Measurements from ENCODE around the gene ST8SIA3. TPM values are rescaled to one million over a fixed set of nuclear protein-coding genes. Genes with fewer than 3 reads are reported as not detected.

Gene ST8SIA3
- total RNA-seq, 1 donor from 2014 or later, result 3.1 TPM

- no peak for DNase-seq (ENCODE audit: low read depth, low spot score)
- TF ChIP-seq CTCF (conservative IDR thresholded peaks at IDR 0.05), result no peak
These were observed 18.4 kb upstream of the ST8SIA3 start for GRCh38 chr18:57333940-57334339.

GRCh38 chr18:57334383-57334782 lies 18.0 kb upstream of the ST8SIA3 start:
- DNase-seq (ENCODE audit: low read depth, low spot score), result no peak
- Mint-ChIP-seq H3K4me3 (no peak overlapping the region), H3K9me3 (no peaks in the 10 kb centered on the region), H3K27ac (ENCODE audit: unreplicated experiment) (no peak overlapping the region), H3K4me1 (no peaks in the 10 kb centered on the region), H3K36me3 (ENCODE audit: low read depth) (no peaks in the 10 kb centered on the region), H3K27me3 (ENCODE audit: low read depth) (peaks cover 19% of the 10 kb centered on the region)
- no peak for TF ChIP-seq CTCF (conservative IDR thresholded peaks at IDR 0.05)

More at GRCh38 chr18:57333940-57334339, 18.4 kb upstream of the ST8SIA3 start:
- no peaks in the 10 kb centered on the region for H3K4me1 Mint-ChIP-seq
- H3K36me3 Mint-ChIP-seq (ENCODE audit: low read depth), result no peaks in the 10 kb centered on the region
- H3K4me3 Mint-ChIP-seq, result no peak overlapping the region
- no peak overlapping the region for H3K27ac Mint-ChIP-seq (ENCODE audit: unreplicated experiment)
- peaks cover 14% of the 10 kb centered on the region for H3K27me3 Mint-ChIP-seq (ENCODE audit: low read depth)
- no peaks in the 10 kb centered on the region for H3K9me3 Mint-ChIP-seq

GRCh38 chr18:57336343-57336742 lies 16.0 kb upstream of the ST8SIA3 start:
- H3K4me3 Mint-ChIP-seq, result no peak overlapping the region
- H3K36me3 Mint-ChIP-seq (ENCODE audit: low read depth), result no peaks in the 10 kb centered on the region
- H3K4me1 Mint-ChIP-seq, result no peaks in the 10 kb centered on the region
- H3K9me3 Mint-ChIP-seq, result no peaks in the 10 kb centered on the region
- DNase-seq (ENCODE audit: low read depth, low spot score), result no peak
- no peak for TF ChIP-seq CTCF (conservative IDR thresholded peaks at IDR 0.05)
- H3K27me3 Mint-ChIP-seq (ENCODE audit: low read depth), result peaks cover 34% of the 10 kb centered on the region
- H3K27ac Mint-ChIP-seq (ENCODE audit: unreplicated experiment), result no peak overlapping the region

DNA sequence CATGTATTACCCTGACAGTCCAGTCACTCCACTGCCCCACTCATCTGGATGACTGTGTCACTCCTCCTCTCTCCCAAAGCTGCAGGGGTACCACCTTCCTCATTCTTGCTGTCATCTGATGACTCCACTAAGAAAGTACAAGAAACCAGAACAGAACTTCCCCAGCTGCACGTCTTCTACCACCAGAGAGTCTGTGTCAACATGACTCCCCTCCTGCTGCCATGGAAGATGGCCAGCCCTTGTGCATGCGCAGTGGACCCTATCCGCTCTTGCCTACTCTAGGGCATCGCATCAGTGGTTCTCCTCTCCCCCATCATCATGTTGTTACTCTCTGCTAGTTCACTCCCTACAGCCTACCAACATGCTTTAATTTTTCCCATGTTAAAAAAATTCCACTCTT lies 14.5 kb upstream of the ST8SIA3 start:
- H3K4me3 Mint-ChIP-seq, result no peak overlapping the region
- no peak overlapping the region for H3K27ac Mint-ChIP-seq (ENCODE audit: unreplicated experiment)
- no peaks in the 10 kb centered on the region for H3K36me3 Mint-ChIP-seq (ENCODE audit: low read depth)
- no peaks in the 10 kb centered on the region for H3K9me3 Mint-ChIP-seq
- no peaks in the 10 kb centered on the region for H3K4me1 Mint-ChIP-seq
- H3K27me3 Mint-ChIP-seq (ENCODE audit: low read depth), result peaks cover 41% of the 10 kb centered on the region
- DNase-seq (ENCODE audit: low read depth, low spot score), result no peak
- TF ChIP-seq CTCF (conservative IDR thresholded peaks at IDR 0.05), result no peak

DNA sequence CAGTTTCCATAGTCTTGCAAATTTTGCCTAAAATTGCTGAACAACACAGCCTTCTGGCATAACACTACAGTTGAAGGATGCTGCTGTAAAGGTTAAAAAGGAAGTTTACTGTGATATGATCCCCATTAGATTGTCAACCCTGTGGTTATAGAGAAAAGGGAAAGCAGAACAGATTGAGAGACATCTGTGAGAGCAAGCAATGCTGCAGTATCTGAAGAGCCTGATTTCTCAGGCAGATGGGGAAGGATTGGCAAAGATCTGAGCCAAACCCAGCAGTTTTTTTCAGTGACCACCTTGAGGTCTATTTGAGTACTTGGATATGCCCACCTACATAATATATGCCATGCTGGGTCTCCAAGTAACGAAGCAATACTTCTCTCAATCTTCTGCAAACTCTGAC lies 8.5 kb upstream of the ST8SIA3 start:
- TF ChIP-seq CTCF (conservative IDR thresholded peaks at IDR 0.05), result no peak
- no peaks in the 10 kb centered on the region for H3K36me3 Mint-ChIP-seq (ENCODE audit: low read depth)
- no peaks in the 10 kb centered on the region for H3K4me1 Mint-ChIP-seq
- no peak for DNase-seq (ENCODE audit: low read depth, low spot score)
- no peaks in the 10 kb centered on the region for H3K9me3 Mint-ChIP-seq
- H3K27me3 Mint-ChIP-seq (ENCODE audit: low read depth), result peaks cover 65% of the 10 kb centered on the region
- H3K27ac Mint-ChIP-seq (ENCODE audit: unreplicated experiment), result no peak overlapping the region
- H3K4me3 Mint-ChIP-seq, result no peak overlapping the region

- Mint-ChIP-seq H3K4me3 (no peak overlapping the region), H3K27me3 (ENCODE audit: low read depth) (peaks cover 69% of the 10 kb centered on the region), H3K9me3 (no peaks in the 10 kb centered on the region), H3K36me3 (ENCODE audit: low read depth) (no peaks in the 10 kb centered on the region), H3K4me1 (no peaks in the 10 kb centered on the region), H3K27ac (ENCODE audit: unreplicated experiment) (no peak overlapping the region)
- no peak for TF ChIP-seq CTCF (conservative IDR thresholded peaks at IDR 0.05)
- no peak for DNase-seq (ENCODE audit: low read depth, low spot score)
These were observed 5.5 kb upstream of the ST8SIA3 start for GRCh38 chr18:57346876-57347275.
